Ishikawa (cell line): ENCODE measurements around the gene EML4.

Experiments used
- CEBPB ChIP-seq: IDR thresholded peaks from 2 replicates; pipeline ENCODE4 v1.6.1; 2012
- CREB1 ChIP-seq: IDR thresholded peaks from 2 replicates; pipeline ENCODE4 v1.6.1; 2012; ENCODE audit warnings: low read depth
- EGR1 ChIP-seq: IDR thresholded peaks from 2 replicates; pipeline ENCODE4 v1.6.1; 2012
- EP300 ChIP-seq: IDR thresholded peaks from 2 replicates; pipeline ENCODE4 v1.6.1; 2012; ENCODE audit warnings: borderline replicate concordance
- FOXM1 ChIP-seq: IDR thresholded peaks from 2 replicates; pipeline ENCODE4 v1.6.1; 2012; ENCODE audit warnings: low read depth, borderline replicate concordance
- MAX ChIP-seq: IDR thresholded peaks from 2 replicates; pipeline ENCODE4 v1.6.1; 2012
- NFIC ChIP-seq: IDR thresholded peaks from 2 replicates; pipeline ENCODE4 v1.6.1; 2012
- RAD21 ChIP-seq: IDR thresholded peaks from 2 replicates; pipeline ENCODE4 v1.6.1; 2012; ENCODE audit warnings: low read depth
- REST ChIP-seq: IDR thresholded peaks from 2 replicates; pipeline ENCODE4 v1.6.1; 2012; ENCODE audit warnings: low read depth, mild to moderate bottlenecking
- TAF1 ChIP-seq: IDR thresholded peaks from 2 replicates; pipeline ENCODE4 v1.6.1; 2012; ENCODE audit warnings: low read depth, mild to moderate bottlenecking
- TCF12 ChIP-seq: IDR thresholded peaks from 2 replicates; pipeline ENCODE4 v1.6.1; 2012; ENCODE audit warnings: low read depth
- TEAD4 ChIP-seq: IDR thresholded peaks from 2 replicates; pipeline ENCODE4 v1.6.1; 2012
- USF1 ChIP-seq: IDR thresholded peaks from 2 replicates; pipeline ENCODE4 v1.6.1; 2012
- YY1 ChIP-seq: IDR thresholded peaks from 2 replicates; pipeline ENCODE4 v1.6.1; 2012; ENCODE audit warnings: low read depth
- ZBTB7A ChIP-seq: IDR thresholded peaks from 2 replicates; pipeline ENCODE4 v1.6.1; 2012; ENCODE audit warnings: low read depth

Gene EML4

GRCh38 chr2:42224422-42225067 lies 55.4 kb downstream of the EML4 start:
- no peak for TF ChIP-seq ZBTB7A
- TF ChIP-seq CEBPB: no peak
- no peak for TF ChIP-seq USF1
- no peak for TF ChIP-seq MAX
- TF ChIP-seq YY1: no peak
- no peak for TF ChIP-seq RAD21
- TF ChIP-seq NFIC: no peak
- TF ChIP-seq REST: no peak

GRCh38 chr2:42225573-42225972 lies 56.4 kb downstream of the EML4 start:
- TF ChIP-seq TEAD4: no peak
- TF ChIP-seq CEBPB: no peak

GRCh38 chr2:42227491-42227890 lies 58.3 kb downstream of the EML4 start:
- no peak for TF ChIP-seq MAX
- TF ChIP-seq NFIC: no peak
- no peak for TF ChIP-seq TCF12
- TF ChIP-seq REST: no peak
- no peak for TF ChIP-seq RAD21
- TF ChIP-seq CREB1: no peak
- no peak for TF ChIP-seq EP300
- no peak for TF ChIP-seq USF1
- TF ChIP-seq TAF1: no peak
- no peak for TF ChIP-seq EGR1
- TF ChIP-seq YY1: no peak
- TF ChIP-seq ZBTB7A: no peak
- TF ChIP-seq CEBPB: no peak
- no peak for TF ChIP-seq TEAD4
- TF ChIP-seq FOXM1: no peak

- TF ChIP-seq RAD21 (no peak), TAF1 (no peak), MAX (no peak), EP300 (no peak), TCF12 (no peak)
These were observed 58.9 kb downstream of the EML4 start for GRCh38 chr2:42228101-42228500.

- TF ChIP-seq CEBPB (no peak), CREB1 (no peak), RAD21 (no peak), REST (no peak), TEAD4 (no peak), TCF12 (no peak), MAX (no peak), EGR1 (no peak), USF1 (no peak)
These were observed 60.8 kb downstream of the EML4 start for GRCh38 chr2:42229949-42230348.
